ENCODE measurements around the gene ZDHHC19. TPM values are rescaled to one million over a fixed set of nuclear protein-coding genes. Genes with fewer than 3 reads are reported as not detected.

Gene ZDHHC19
- total RNA-seq, 1 donor from 2014 or later: not detected

DNA sequence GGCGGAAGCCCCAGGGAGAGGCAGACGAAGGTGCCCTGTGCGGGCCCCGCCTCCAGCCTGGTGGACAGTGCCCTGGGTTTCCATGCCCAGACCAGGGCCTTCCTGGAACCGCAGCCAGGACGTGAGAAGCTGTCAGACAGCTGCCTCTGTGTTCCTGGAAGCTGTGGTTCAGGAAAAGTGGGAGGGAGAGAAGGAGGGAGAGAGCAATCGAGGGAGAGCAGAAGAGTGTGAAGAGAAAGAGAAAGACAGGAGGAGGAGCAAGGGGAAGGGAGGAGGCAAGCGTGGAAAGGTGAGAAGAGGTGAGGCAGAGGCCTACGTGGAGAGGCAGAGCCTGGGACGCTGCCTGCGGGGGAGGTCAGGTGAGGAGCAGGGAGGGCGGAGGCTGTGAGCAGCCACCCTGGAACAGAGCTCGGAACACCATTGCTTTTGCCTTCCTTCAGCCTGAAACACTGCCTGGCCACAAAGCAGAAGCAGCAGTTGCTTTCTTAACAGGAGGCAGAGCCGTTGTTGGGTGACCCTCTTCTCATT, 18.6 kb downstream of the ZDHHC19 start:
- H3K27ac ChIP-seq (ENCODE audit: low read depth, low read length): no peak overlapping the region
- Mint-ChIP-seq H3K9me3 (ENCODE audit: unreplicated experiment) (no peaks in the 10 kb centered on the region), H3K27ac (ENCODE audit: unreplicated experiment) (no peak overlapping the region), H3K4me3 (ENCODE audit: unreplicated experiment) (no peak overlapping the region), H3K4me1 (ENCODE audit: low read depth, unreplicated experiment) (no peaks in the 10 kb centered on the region), H3K36me3 (ENCODE audit: low read depth, unreplicated experiment) (no peaks in the 10 kb centered on the region), H3K27me3 (ENCODE audit: low read depth, unreplicated experiment) (no peaks in the 10 kb centered on the region)
- DNase-seq (ENCODE audit: low read depth) (no peak), FAIRE-seq (no peak)
- no peaks in the 10 kb centered on the region for H3K36me3 ChIP-seq (ENCODE audit: insufficient read depth, low read length)
- H3K9ac ChIP-seq (ENCODE audit: low read length): no peak overlapping the region
- no peaks in the 10 kb centered on the region for H3K27me3 ChIP-seq (ENCODE audit: insufficient read depth, low read length)
- H3K79me2 ChIP-seq (ENCODE audit: insufficient read depth, low read length): no peaks in the 10 kb centered on the region
- peak overlapping the region; percentile 4 for H2AFZ ChIP-seq (ENCODE audit: low read depth, low read length)
- no peaks in the 10 kb centered on the region for H3K4me1 ChIP-seq (ENCODE audit: insufficient read depth, low read length)
- no peaks in the 10 kb centered on the region for H4K20me1 ChIP-seq (ENCODE audit: insufficient read depth, low read length)
- H3K4me3 ChIP-seq (ENCODE audit: insufficient read depth, low read depth, low read length): no peak overlapping the region
- H3K9me3 ChIP-seq (ENCODE audit: insufficient read depth, low read depth, low read length): no peaks in the 10 kb centered on the region
- H3K4me2 ChIP-seq (ENCODE audit: low read length): no peak overlapping the region
- TF ChIP-seq EZH2 (IDR thresholded peaks at IDR 0.05; ENCODE audit: insufficient read depth, low read length) (no peak), CTCF (IDR thresholded peaks at IDR 0.05; ENCODE audit: insufficient read depth, low read depth, low read length) (no peak)

DNA sequence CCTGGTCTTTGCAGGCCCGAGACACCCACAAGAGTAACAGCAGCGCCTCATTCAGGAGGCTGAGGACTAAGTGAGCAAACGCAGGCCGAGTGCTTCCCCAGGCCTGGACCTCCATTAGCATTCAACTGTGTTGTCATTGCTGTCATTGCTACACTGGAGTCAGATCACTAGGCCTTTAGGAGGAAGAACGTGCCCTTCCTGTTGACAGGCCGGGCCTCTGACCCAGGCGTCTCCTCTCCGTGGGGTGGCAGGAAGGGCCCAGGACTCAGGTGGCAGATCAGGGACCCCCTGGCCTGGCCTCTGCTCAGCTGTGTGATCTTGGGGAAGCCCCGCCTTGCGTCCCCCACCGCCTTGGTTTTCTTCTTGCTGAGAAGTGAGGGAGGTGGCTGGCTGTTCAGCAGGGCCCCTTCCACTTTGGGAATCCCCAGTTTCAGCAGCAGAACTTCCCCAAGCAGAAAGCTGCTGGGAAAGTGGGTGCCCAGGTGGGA, 19.1 kb downstream of the ZDHHC19 start:
- H3K27me3 ChIP-seq (ENCODE audit: insufficient read depth, low read length): no peaks in the 10 kb centered on the region
- H3K4me3 ChIP-seq (ENCODE audit: insufficient read depth, low read depth, low read length): no peak overlapping the region
- no peak overlapping the region for H3K9ac ChIP-seq (ENCODE audit: low read length)
- Mint-ChIP-seq H3K27ac (ENCODE audit: unreplicated experiment) (no peak overlapping the region), H3K4me1 (ENCODE audit: low read depth, unreplicated experiment) (no peaks in the 10 kb centered on the region), H3K27me3 (ENCODE audit: low read depth, unreplicated experiment) (no peaks in the 10 kb centered on the region), H3K4me3 (ENCODE audit: unreplicated experiment) (no peak overlapping the region), H3K36me3 (ENCODE audit: low read depth, unreplicated experiment) (no peaks in the 10 kb centered on the region), H3K9me3 (ENCODE audit: unreplicated experiment) (no peaks in the 10 kb centered on the region)
- DNase-seq (ENCODE audit: low read depth): no peak
- H3K4me1 ChIP-seq (ENCODE audit: insufficient read depth, low read length): no peaks in the 10 kb centered on the region
- no peak for FAIRE-seq
- H2AFZ ChIP-seq (ENCODE audit: low read depth, low read length): no peak overlapping the region
- H3K79me2 ChIP-seq (ENCODE audit: insufficient read depth, low read length): no peaks in the 10 kb centered on the region
- H4K20me1 ChIP-seq (ENCODE audit: insufficient read depth, low read length): no peaks in the 10 kb centered on the region
- no peaks in the 10 kb centered on the region for H3K9me3 ChIP-seq (ENCODE audit: insufficient read depth, low read depth, low read length)
- H3K4me2 ChIP-seq (ENCODE audit: low read length): no peak overlapping the region
- H3K36me3 ChIP-seq (ENCODE audit: insufficient read depth, low read length): no peaks in the 10 kb centered on the region
- TF ChIP-seq EZH2 (IDR thresholded peaks at IDR 0.05; ENCODE audit: insufficient read depth, low read length): no peak
- TF ChIP-seq CTCF (IDR thresholded peaks at IDR 0.05; ENCODE audit: insufficient read depth, low read depth, low read length): no peak
- no peak overlapping the region for H3K27ac ChIP-seq (ENCODE audit: low read depth, low read length)

DNA sequence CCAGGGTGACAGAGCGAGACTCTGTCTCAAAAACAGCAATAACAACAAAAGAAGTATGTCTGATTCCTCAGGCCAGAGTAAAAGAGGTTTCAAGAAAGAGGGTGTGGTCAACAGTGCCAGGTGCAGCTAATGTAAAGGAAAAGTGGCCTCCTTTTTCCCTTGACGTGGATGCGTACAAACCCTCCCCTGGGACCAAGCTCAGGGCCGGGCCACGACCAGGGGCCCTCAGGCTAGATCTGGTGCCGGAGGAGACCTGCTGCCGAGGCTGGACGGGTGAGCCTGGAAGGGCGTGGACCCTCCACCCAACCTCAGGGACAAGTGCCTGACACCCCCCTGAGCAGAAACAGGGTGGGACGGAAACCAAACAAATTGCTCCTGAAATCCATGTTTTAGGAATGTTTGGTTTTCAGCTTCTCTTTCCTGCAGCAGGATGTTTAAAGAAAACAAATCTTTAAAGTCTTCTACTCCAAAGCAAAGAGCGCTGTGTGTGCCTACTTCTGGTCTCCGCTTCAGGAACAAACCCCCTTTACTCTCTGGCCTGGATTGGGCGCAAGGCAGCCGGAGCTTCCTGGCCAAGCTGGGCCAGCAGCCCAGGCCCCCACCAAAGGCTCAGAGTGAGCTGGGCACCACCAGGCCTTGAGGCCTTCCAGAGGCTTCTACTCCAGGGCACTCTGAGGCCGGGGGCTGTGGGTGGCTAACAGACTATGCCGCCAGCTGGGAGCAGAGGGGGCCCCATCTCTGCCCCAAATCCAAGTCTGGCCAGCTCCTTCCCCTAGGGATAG, 21.4 kb downstream of the ZDHHC19 start:
- TF ChIP-seq EZH2 (IDR thresholded peaks at IDR 0.05; ENCODE audit: insufficient read depth, low read length) (no peak), CTCF (IDR thresholded peaks at IDR 0.05; ENCODE audit: insufficient read depth, low read depth, low read length) (no peak)
- H3K4me1 Mint-ChIP-seq (ENCODE audit: low read depth, unreplicated experiment): no peaks in the 10 kb centered on the region
- no peak overlapping the region for H3K27ac Mint-ChIP-seq (ENCODE audit: unreplicated experiment)

More for the DNA sequence above, 21.4 kb downstream of the ZDHHC19 start:
- Mint-ChIP-seq H3K9me3 (ENCODE audit: unreplicated experiment) (peaks cover 2% of the 10 kb centered on the region), H3K27me3 (ENCODE audit: low read depth, unreplicated experiment) (peaks cover 4% of the 10 kb centered on the region), H3K4me3 (ENCODE audit: unreplicated experiment) (no peak overlapping the region), H3K36me3 (ENCODE audit: low read depth, unreplicated experiment) (no peaks in the 10 kb centered on the region)
- Histone ChIP-seq H3K27me3 (ENCODE audit: insufficient read depth, low read length) (no peaks in the 10 kb centered on the region), H3K4me3 (ENCODE audit: insufficient read depth, low read depth, low read length) (no peak overlapping the region), H3K4me2 (ENCODE audit: low read length) (no peak overlapping the region), H3K9me3 (ENCODE audit: insufficient read depth, low read depth, low read length) (no peaks in the 10 kb centered on the region), H3K9ac (ENCODE audit: low read length) (no peak overlapping the region), H3K36me3 (ENCODE audit: insufficient read depth, low read length) (no peaks in the 10 kb centered on the region), H3K27ac (ENCODE audit: low read depth, low read length) (no peak overlapping the region), H3K4me1 (ENCODE audit: insufficient read depth, low read length) (no peaks in the 10 kb centered on the region), H2AFZ (ENCODE audit: low read depth, low read length) (no peak overlapping the region), H4K20me1 (ENCODE audit: insufficient read depth, low read length) (no peaks in the 10 kb centered on the region), H3K79me2 (ENCODE audit: insufficient read depth, low read length) (no peaks in the 10 kb centered on the region)
- no peak for FAIRE-seq
- no peak for DNase-seq (ENCODE audit: low read depth)

All from astrocyte (in vitro differentiated cells and primary cell).